Sciatic nerve (tissue), 1 donor: ENCODE data around the gene PPP2R3A. TPM values are rescaled to one million over a fixed set of nuclear protein-coding genes. Genes with fewer than 3 reads are reported as not detected.

ENCODE experiments used
- total RNA-seq: library from RNA; stranded (reverse); fragmentation: NEBNext Ultra II Directional; extraction: Animal tissue kit (Norgen Biotek cat#: 25700); gene quantifications from one replicate; pipeline ENCODE4 v1.2.1, GENCODE V29; 2021
- donor health status: DM: no; HTN: no; CAD: no.

The PPP2R3A gene
- total RNA-seq, 1 donor from 2014 or later: 15.2 TPM

Other genes starting within 250 kb of the PPP2R3A start
- 39.1 TPM for gene MSL2, start 230.6 kb downstream of the PPP2R3A start, total RNA-seq